PC-9 (cell line): ENCODE data around the gene PPIL6. TPM values are rescaled to one million over a fixed set of nuclear protein-coding genes. Genes with fewer than 3 reads are reported as not detected.
"Not testable (repeated sequence)": the region's sequence is repeated elsewhere in the genome, so short reads cannot be mapped to it uniquely, and the experiment has no call there.

ENCODE experiments used
- BruUV-seq: library from RNA; stranded (reverse); fragments of 400-500 nt; replicated peaks from 2 replicates; lab custom pipeline; 2021; lab: Mats Ljungman, UMichigan
- CTCF ChIA-PET: fragments of 300-600 bp; sonication (Branson Sonifier 250); formaldehyde crosslinking; loops from one replicate; lab custom pipeline; 2022; ENCODE audit warnings: antibody characterized with exemption; lab: Charles Lee
- POLR2A ChIA-PET: fragments of 300-600 bp; sonication (Branson Sonifier 250); formaldehyde crosslinking; loops from one replicate; lab custom pipeline; 2022; ENCODE audit warnings: antibody characterized with exemption; ENCODE audit not compliant: unreplicated experiment; lab: Charles Lee
- DNase-seq, 2 experiments: peaks; one replicate each; pipeline versions ENCODE4 v3.0.0 to v3.0.0-alpha.2; 2015 to 2022; ENCODE audit warnings: mixed read lengths in 1 of 2
- H2AFZ ChIP-seq: fragments of 200-600 bp; sonication (generic); 2 replicates; pipeline ENCODE4 v1.8.1; 2017; ENCODE audit warnings: antibody characterized with exemption
- H3F3A ChIP-seq: fragments of 200-600 bp; sonication (generic); 2 replicates; pipeline ENCODE4 v1.8.1; 2017; ENCODE audit warnings: antibody characterized with exemption, mild to moderate bottlenecking, low read depth; ENCODE audit not compliant: insufficient read depth
- H3K27ac ChIP-seq: fragments of 200-600 bp; sonication (generic); 2 replicates; pipeline ENCODE4 v1.6.1; 2016; ENCODE audit warnings: mixed run types
- H3K27me3 ChIP-seq: fragments of 200-600 bp; sonication (generic); 2 replicates; pipeline ENCODE4 v1.6.1; 2016; ENCODE audit warnings: low read depth, mixed run types; ENCODE audit not compliant: insufficient read depth
- H3K36me3 ChIP-seq: fragments of 200-600 bp; sonication (generic); 2 replicates; pipeline ENCODE4 v1.6.1; 2016; ENCODE audit warnings: low read depth, mixed run types
- H3K4me1 ChIP-seq: fragments of 200-600 bp; sonication (generic); replicated peaks from 2 replicates; pipeline ENCODE4 v1.6.1; 2016; ENCODE audit warnings: mixed run types; ENCODE audit not compliant: insufficient read depth
- H3K4me2 ChIP-seq: fragments of 200-600 bp; sonication (generic); 2 replicates; pipeline ENCODE4 v1.6.1; 2017; ENCODE audit warnings: mixed run types
- H3K4me3 ChIP-seq: fragments of 200-600 bp; sonication (generic); 2 replicates; pipeline ENCODE4 v1.6.1; 2016; ENCODE audit warnings: mixed run types
- H3K79me2 ChIP-seq: fragments of 200-600 bp; sonication (generic); 2 replicates; pipeline ENCODE4 v1.6.1; 2017; ENCODE audit warnings: low read depth, mixed run types
- H3K9me2 ChIP-seq: fragments of 200-600 bp; sonication (generic); 2 replicates; pipeline ENCODE4 v1.8.1; 2017; ENCODE audit warnings: mild to moderate bottlenecking; ENCODE audit not compliant: insufficient read depth
- H3K9me3 ChIP-seq: fragments of 200-600 bp; sonication (generic); 2 replicates; pipeline ENCODE4 v1.8.1; 2016; ENCODE audit warnings: low read depth; ENCODE audit not compliant: insufficient read depth
- H4K20me1 ChIP-seq: fragments of 200-600 bp; sonication (generic); 2 replicates; pipeline ENCODE4 v1.8.1; 2017; ENCODE audit not compliant: insufficient read depth
- CTCF ChIP-seq: fragments of 200-600 bp; sonication (generic); conservative IDR thresholded peaks from 2 replicates; pipeline ENCODE4 v1.6.1; 2017; ENCODE audit warnings: mixed run types, antibody characterized with exemption, mild to moderate bottlenecking, moderate library complexity
- EZH2 ChIP-seq: fragments of 200-600 bp; sonication (generic); IDR thresholded peaks from 2 replicates; pipeline ENCODE4 v1.8.0; 2017; ENCODE audit warnings: antibody characterized with exemption, low read depth
- intact Hi-C: fragments of 100-400 bp; cut with micrococcal nuclease; formaldehyde crosslinking; loops from one replicate; pipeline ENCODE4 v1.10.0; 2022; ENCODE audit not compliant: unreplicated experiment
- total RNA-seq: library from RNA; stranded (reverse); gene quantifications from 2 replicates; pipeline ENCODE4 v1.2.3, GENCODE V29; 2021

PPIL6 gene
- total RNA-seq, 1 experiment from 2014 or later: 15.5 TPM

DNA sequence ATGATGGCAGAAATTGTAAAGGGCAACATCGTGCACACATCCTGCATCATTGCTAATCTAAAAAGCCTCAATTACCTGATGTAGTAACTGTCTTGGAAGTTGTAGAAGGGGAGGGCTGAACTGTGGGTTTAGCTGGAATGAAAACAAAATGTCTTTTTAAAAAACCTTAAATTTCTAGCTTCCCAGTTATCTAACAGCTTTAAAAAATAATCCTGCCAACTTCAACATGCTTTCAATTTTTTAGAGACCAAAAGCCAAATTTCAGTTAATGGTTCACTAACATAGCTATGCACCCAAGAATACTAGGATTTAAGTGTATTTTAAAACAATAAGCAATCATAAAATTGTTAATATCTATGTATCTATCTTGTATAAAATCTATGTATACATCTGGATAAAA, 70.1 kb downstream of the PPIL6 start:
- ChIA-PET CTCF (no interaction called here), POLR2A (interaction anchor here (0.7 kb wide), 1 partner anchor 19 kb away, joined by 10 read pairs; no protein-coding TSS in a partner anchor)
- H3K4me1 ChIP-seq: peaks cover 12% of the 10 kb centered on the region; the same call in 1 of the 2 replicates
- no peak for TF ChIP-seq CTCF
- TF ChIP-seq EZH2: no peak
- intact Hi-C loops: no loop called here
- BruUV-seq: no TSS peak
- peaks cover 88% of the 10 kb centered on the region for H3K36me3 ChIP-seq
- H3K4me3 ChIP-seq: no peak overlapping the region
- H3K27ac ChIP-seq: no peak overlapping the region
- H3K79me2 ChIP-seq: peaks cover 12% of the 10 kb centered on the region; the same call in 1 of the 2 replicates
- no peak for DNase-seq
- H3K27me3 ChIP-seq: no peaks in the 10 kb centered on the region
- H3F3A ChIP-seq: peaks cover 24% of the 10 kb centered on the region
- no peaks in the 10 kb centered on the region for H3K9me2 ChIP-seq
- H4K20me1 ChIP-seq: peaks cover 34% of the 10 kb centered on the region
- no peak overlapping the region for H3K4me2 ChIP-seq
- no peaks in the 10 kb centered on the region for H3K9me3 ChIP-seq
- H2AFZ ChIP-seq: no peak overlapping the region

- Histone ChIP-seq H3K4me1 (peaks cover 12% of the 10 kb centered on the region; the same call in 1 of the 2 replicates), H3K9me2 (no peaks in the 10 kb centered on the region), H3K27me3 (no peaks in the 10 kb centered on the region), H3K4me3 (no peak overlapping the region), H3K27ac (no peak overlapping the region), H3K79me2 (peaks cover 12% of the 10 kb centered on the region; the same call in 1 of the 2 replicates), H2AFZ (no peak overlapping the region), H3K36me3 (peaks cover 86% of the 10 kb centered on the region), H3F3A (peaks cover 24% of the 10 kb centered on the region), H4K20me1 (peaks cover 34% of the 10 kb centered on the region), H3K4me2 (no peak overlapping the region), H3K9me3 (no peaks in the 10 kb centered on the region)
- CTCF ChIA-PET: no interaction called here
- POLR2A ChIA-PET: no interaction called here
- DNase-seq: no peak
- no peak for TF ChIP-seq CTCF
- no peak for TF ChIP-seq EZH2
- intact Hi-C loops: no loop called here
- BruUV-seq: no TSS peak
Observed at GRCh38 chr6:109369728-109370127, 70.7 kb downstream of the PPIL6 start.

GRCh38 chr6:109364382-109365078, 75.9 kb downstream of the PPIL6 start:
- POLR2A ChIA-PET, H3K9me2 ChIP-seq, H3K4me2 ChIP-seq, intact Hi-C loops, H3K27ac ChIP-seq, CTCF ChIA-PET, H4K20me1 ChIP-seq, BruUV-seq, H3K79me2 ChIP-seq, H3K4me1 ChIP-seq, H3K9me3 ChIP-seq, H3K4me3 ChIP-seq, H3K27me3 ChIP-seq, H2AFZ ChIP-seq, DNase-seq: not testable (repeated sequence)
- Histone ChIP-seq H3K36me3 (peaks cover 56% of the 10 kb centered on the region), H3F3A (peaks cover 14% of the 10 kb centered on the region)
